Measurements from ENCODE around the gene RPAIN. TPM values are rescaled to one million over a fixed set of nuclear protein-coding genes. Genes with fewer than 3 reads are reported as not detected.
A peak's percentile ranks its signal among the peaks of the same experiment; 100 is the strongest.

The RPAIN gene
- 10 to 100 TPM; 11.5 to 21.4 (median 14.8) TPM for total RNA-seq
- long read RNA-seq, partial matches to known transcripts: 2 of 13 reads
- long read RNA-seq, other reads (novel, unspliced or antisense): 0 of 13 reads

GRCh38 chr17:5419959-5420653, at the start of gene RPAIN:
RPAIN (plus strand) TSS chr17:5420182; CDS start chr17:5420211, 29 bp downstream.
- peaks cover 0 to 36% (median 10%) of the 10 kb centered on the region in 4 donors for H3K4me1 ChIP-seq
- ATAC-seq: peak; percentile 78 to 88 (median 83)
- peak; percentile 90 to 94 (median 93) for DNase-seq
- intact Hi-C loops (cut with DNase I): no loop called here
- H3K27ac ChIP-seq: peak within 1 kb of the TSS; percentile 80 to 95 (median 84)
- peaks cover 0 to 49% (median 19%) of the 10 kb centered on the region in 4 donors for H3K36me3 ChIP-seq
- H3K4me3 ChIP-seq: peak within 1 kb of the TSS; percentile 56 to 87 (median 74)
- H3K27me3 ChIP-seq: no peaks in the 10 kb centered on the region
- no peaks in the 10 kb centered on the region for H3K9me3 ChIP-seq
- WGBS (ENCODE audit: insufficient coverage, low coverage, low lambda C conversion rate, missing lambda C conversion rate): under 1% methylated on average over 21 of the region's 41 CpGs
- no peak for TF ChIP-seq CTCF (IDR thresholded peaks at IDR 0.05)
- TF ChIP-seq POLR2A (IDR thresholded peaks at IDR 0.05): peak; percentile 40

GRCh38 chr17:5370411-5370810, 49.6 kb upstream of the RPAIN start:
- no peak for TF ChIP-seq POLR2A (IDR thresholded peaks at IDR 0.05)
- TF ChIP-seq CTCF (IDR thresholded peaks at IDR 0.05): no peak
- Histone ChIP-seq H3K36me3 (peaks cover 0 to 49% (median 10%) of the 10 kb centered on the region in 4 donors), H3K9me3 (no peaks in the 10 kb centered on the region), H3K27me3 (no peaks in the 10 kb centered on the region), H3K4me1 (no peaks in the 10 kb centered on the region), H3K4me3 (no peak overlapping the region), H3K27ac (no peak overlapping the region)
- DNase-seq: no peak
- no peak for ATAC-seq
- intact Hi-C loops (cut with DNase I): no loop called here
- WGBS (ENCODE audit: insufficient coverage, low coverage, low lambda C conversion rate, missing lambda C conversion rate): 95% methylated on average over 4 of the region's 4 CpGs

GRCh38 chr17:5373112-5373511, 46.9 kb upstream of the RPAIN start:
- H3K4me1 ChIP-seq: no peaks in the 10 kb centered on the region
- TF ChIP-seq POLR2A (IDR thresholded peaks at IDR 0.05) (no peak), CTCF (IDR thresholded peaks at IDR 0.05) (no peak)
- H3K4me3 ChIP-seq: no peak overlapping the region
- no peaks in the 10 kb centered on the region for H3K27me3 ChIP-seq
- DNase-seq: no peak
- ATAC-seq: no peak
- intact Hi-C loops (cut with DNase I): no loop called here
- 77% methylated on average over 6 of the region's 6 CpGs for WGBS (ENCODE audit: insufficient coverage, low coverage, low lambda C conversion rate, missing lambda C conversion rate)
- no peak overlapping the region for H3K27ac ChIP-seq
- H3K9me3 ChIP-seq: no peaks in the 10 kb centered on the region
- H3K36me3 ChIP-seq: peaks cover 0 to 59% (median 12%) of the 10 kb centered on the region in 4 donors

GRCh38 chr17:5378566-5379207, 41.3 kb upstream of the RPAIN start:
- Histone ChIP-seq H3K4me3 (no peak overlapping the region), H3K4me1 (no peaks in the 10 kb centered on the region), H3K27me3 (no peaks in the 10 kb centered on the region), H3K36me3 (peaks cover 0 to 88% (median 32%) of the 10 kb centered on the region in 4 donors), H3K9me3 (no peaks in the 10 kb centered on the region), H3K27ac (no peak overlapping the region)
- TF ChIP-seq POLR2A (IDR thresholded peaks at IDR 0.05): no peak
- no peak for TF ChIP-seq CTCF (IDR thresholded peaks at IDR 0.05)
- intact Hi-C loops (cut with DNase I): no loop called here
- WGBS (ENCODE audit: insufficient coverage, low coverage, low lambda C conversion rate, missing lambda C conversion rate): 76% methylated on average over 2 of the region's 3 CpGs
- no peak for DNase-seq
- peak in 3 of 4 donors; percentile 6 to 34 (median 19) for ATAC-seq
